Mesothelial cell of epicardium (in vitro differentiated cells): ENCODE data around the gene EML4. TPM values are rescaled to one million over a fixed set of nuclear protein-coding genes. Genes with fewer than 3 reads are reported as not detected.

ENCODE experiments used
- DNase-seq, 2 experiments: peaks; one replicate each; pipeline ENCODE4 v3.0.0; 2021; ENCODE audit warnings: low spot score in 2 of 2; ENCODE audit not compliant: unreplicated experiment in 2 of 2
- H3K27ac Mint-ChIP-seq: 2 replicates; pipeline ENCODE4 v1.8.0; 2021; ENCODE audit warnings: mixed read lengths
- H3K27me3 Mint-ChIP-seq: 2 replicates; pipeline ENCODE4 v1.8.0; 2021; ENCODE audit warnings: low read depth, mixed read lengths
- H3K36me3 Mint-ChIP-seq: 2 replicates; pipeline ENCODE4 v1.8.0; 2021; ENCODE audit warnings: mixed read lengths
- H3K4me1 Mint-ChIP-seq: 2 replicates; pipeline ENCODE4 v1.8.0; 2021; ENCODE audit warnings: mixed read lengths
- H3K4me3 Mint-ChIP-seq: 2 replicates; pipeline ENCODE4 v1.8.0; 2021; ENCODE audit warnings: mild to moderate bottlenecking, moderate library complexity, mixed read lengths
- H3K9me3 Mint-ChIP-seq: 2 replicates; pipeline ENCODE4 v1.8.0; 2021; ENCODE audit warnings: mixed read lengths
- total RNA-seq: library from RNA; stranded (reverse); gene quantifications from 3 replicates; pipeline ENCODE4 v1.2.1, GENCODE V29; 2021
- TF ChIP-seq, protein P1 (sequence below): fragments of 200-600 bp; sonication (generic); IDR thresholded peaks from one replicate; pipeline ENCODE4 v1.5.0; 2021; ENCODE audit warnings: antibody characterized with exemption; ENCODE audit not compliant: unreplicated experiment

Gene EML4
- total RNA-seq, 1 donor from 2014 or later, result 95.6 TPM

GRCh38 chr2:42296226-42296625 lies 127.1 kb downstream of the EML4 start:
- no peaks in the 10 kb centered on the region for H3K4me1 Mint-ChIP-seq
- no peak overlapping the region for H3K4me3 Mint-ChIP-seq
- H3K9me3 Mint-ChIP-seq, result no peaks in the 10 kb centered on the region
- H3K27ac Mint-ChIP-seq, result no peak overlapping the region
- no peaks in the 10 kb centered on the region for H3K27me3 Mint-ChIP-seq
- TF ChIP-seq, protein P1, sequence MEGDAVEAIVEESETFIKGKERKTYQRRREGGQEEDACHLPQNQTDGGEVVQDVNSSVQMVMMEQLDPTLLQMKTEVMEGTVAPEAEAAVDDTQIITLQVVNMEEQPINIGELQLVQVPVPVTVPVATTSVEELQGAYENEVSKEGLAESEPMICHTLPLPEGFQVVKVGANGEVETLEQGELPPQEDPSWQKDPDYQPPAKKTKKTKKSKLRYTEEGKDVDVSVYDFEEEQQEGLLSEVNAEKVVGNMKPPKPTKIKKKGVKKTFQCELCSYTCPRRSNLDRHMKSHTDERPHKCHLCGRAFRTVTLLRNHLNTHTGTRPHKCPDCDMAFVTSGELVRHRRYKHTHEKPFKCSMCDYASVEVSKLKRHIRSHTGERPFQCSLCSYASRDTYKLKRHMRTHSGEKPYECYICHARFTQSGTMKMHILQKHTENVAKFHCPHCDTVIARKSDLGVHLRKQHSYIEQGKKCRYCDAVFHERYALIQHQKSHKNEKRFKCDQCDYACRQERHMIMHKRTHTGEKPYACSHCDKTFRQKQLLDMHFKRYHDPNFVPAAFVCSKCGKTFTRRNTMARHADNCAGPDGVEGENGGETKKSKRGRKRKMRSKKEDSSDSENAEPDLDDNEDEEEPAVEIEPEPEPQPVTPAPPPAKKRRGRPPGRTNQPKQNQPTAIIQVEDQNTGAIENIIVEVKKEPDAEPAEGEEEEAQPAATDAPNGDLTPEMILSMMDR, result no peak
- H3K36me3 Mint-ChIP-seq, result peaks cover 29% of the 10 kb centered on the region
- no peak for DNase-seq

DNA sequence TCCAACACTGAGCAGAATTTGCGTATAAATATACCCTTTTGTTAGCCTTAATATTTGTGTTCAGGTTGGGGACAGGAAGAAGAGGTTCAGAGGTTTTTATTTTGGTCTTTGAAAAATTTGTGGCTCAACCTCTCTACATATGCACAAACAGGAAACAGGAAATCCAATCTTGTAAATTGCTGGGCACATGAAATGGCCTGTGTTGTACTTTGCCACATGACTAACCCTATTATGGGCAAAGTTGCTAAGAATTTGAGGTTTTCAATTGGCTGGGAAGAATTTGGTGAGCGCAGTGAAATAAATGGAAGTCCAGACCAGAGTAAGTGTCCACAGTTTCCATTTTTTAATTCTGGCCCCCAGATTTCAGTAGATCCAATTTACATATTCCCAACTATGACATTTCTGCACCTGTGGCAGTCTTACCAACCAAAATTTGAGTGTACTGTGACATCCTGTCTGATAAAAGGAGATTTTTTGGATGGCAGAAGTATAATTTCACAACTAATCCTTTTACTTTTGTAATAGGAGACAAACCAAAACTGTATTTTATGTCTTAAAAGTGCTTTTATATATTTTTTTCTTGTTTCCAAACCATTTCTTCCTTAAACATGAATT lies 128.3 kb downstream of the EML4 start:
- Mint-ChIP-seq H3K4me1 (no peaks in the 10 kb centered on the region), H3K27ac (no peak overlapping the region), H3K36me3 (peaks cover 22% of the 10 kb centered on the region), H3K9me3 (no peaks in the 10 kb centered on the region), H3K4me3 (no peak overlapping the region), H3K27me3 (no peaks in the 10 kb centered on the region)
- DNase-seq, result no peak
- TF ChIP-seq, protein P1, result no peak

DNA sequence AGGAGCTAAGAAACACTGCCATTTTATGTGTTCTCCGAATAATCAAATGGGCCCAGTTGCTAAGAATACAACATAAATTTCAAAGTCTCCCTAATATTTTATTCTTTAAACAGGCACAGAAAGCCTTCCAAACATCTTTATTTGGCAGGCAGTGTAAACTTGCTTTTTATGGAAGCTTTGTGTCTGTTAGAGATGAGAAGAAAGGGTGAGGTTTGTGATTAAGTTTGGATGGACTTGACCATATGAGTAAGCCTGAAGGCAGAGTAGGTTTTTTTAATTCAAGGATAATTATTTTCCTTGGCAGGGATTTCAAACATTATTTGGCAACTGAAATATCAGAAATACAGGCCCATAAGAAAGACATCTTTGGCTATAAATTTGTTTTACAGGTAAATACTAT lies 129.0 kb downstream of the EML4 start:
- H3K4me1 Mint-ChIP-seq, result no peaks in the 10 kb centered on the region
- peaks cover 20% of the 10 kb centered on the region for H3K36me3 Mint-ChIP-seq
- DNase-seq, result no peak
- no peak overlapping the region for H3K27ac Mint-ChIP-seq
- TF ChIP-seq, protein P1, result no peak
- H3K27me3 Mint-ChIP-seq, result no peaks in the 10 kb centered on the region
- H3K9me3 Mint-ChIP-seq, result no peaks in the 10 kb centered on the region
- no peak overlapping the region for H3K4me3 Mint-ChIP-seq

DNA sequence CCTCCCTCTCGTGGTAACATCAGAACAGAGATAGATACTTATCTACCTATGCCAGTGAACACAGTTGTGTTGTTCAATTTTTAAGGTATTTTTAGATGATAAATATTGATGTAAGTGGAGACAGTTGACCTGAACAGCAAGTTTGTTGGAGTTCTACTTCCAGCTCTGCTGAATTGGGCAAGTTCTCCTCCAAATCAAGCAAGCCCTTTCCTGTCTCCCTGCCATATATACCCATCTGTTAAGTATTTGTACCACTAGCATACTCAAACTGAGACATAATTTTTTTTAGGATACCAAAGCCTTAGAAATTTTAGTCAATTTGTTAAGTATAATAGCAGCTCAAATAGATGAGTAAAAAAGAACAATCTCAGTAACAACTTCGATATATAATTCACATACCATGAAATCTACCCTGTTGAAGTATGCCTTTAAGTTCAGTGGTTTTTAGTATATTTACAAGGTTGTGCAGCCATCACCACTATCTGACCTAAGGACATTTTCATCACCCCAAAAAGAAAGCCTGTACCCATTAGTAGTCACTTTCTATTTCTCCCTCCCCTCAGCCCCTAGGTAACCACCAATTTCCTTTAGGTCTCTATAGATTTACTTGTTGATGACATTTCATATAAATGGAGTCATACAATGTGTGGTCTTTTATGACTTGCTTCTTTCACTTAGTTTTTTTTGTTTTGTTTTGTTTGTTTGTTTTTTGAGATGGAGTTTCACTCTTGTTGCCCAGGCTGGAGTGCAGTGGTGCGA lies 130.0 kb downstream of the EML4 start:
- no peak for DNase-seq
- H3K27ac Mint-ChIP-seq, result no peak overlapping the region
- H3K4me3 Mint-ChIP-seq, result no peak overlapping the region
- H3K4me1 Mint-ChIP-seq, result no peaks in the 10 kb centered on the region
- no peaks in the 10 kb centered on the region for H3K9me3 Mint-ChIP-seq
- TF ChIP-seq, protein P1, result no peak
- no peaks in the 10 kb centered on the region for H3K27me3 Mint-ChIP-seq
- H3K36me3 Mint-ChIP-seq, result peaks cover 25% of the 10 kb centered on the region

GRCh38 chr2:42300527-42300926 lies 131.4 kb downstream of the EML4 start:
- Mint-ChIP-seq H3K36me3 (peaks cover 25% of the 10 kb centered on the region), H3K27ac (no peak overlapping the region), H3K27me3 (no peaks in the 10 kb centered on the region), H3K4me3 (no peak overlapping the region), H3K9me3 (no peaks in the 10 kb centered on the region), H3K4me1 (no peaks in the 10 kb centered on the region)
- DNase-seq, result no peak
- TF ChIP-seq, protein P1, result no peak
